PFSK-1 (cell line): ENCODE results near the gene DPY19L3.

Experiments used
- FOXP2 ChIP-seq: optimal IDR thresholded peaks from 2 replicates; pipeline ENCODE3; 2011; ENCODE audit warnings: borderline replicate concordance, control low read depth, inconsistent platforms; ENCODE audit not compliant: insufficient read depth; ENCODE audit errors: extremely low read length, extremely low read depth
- POLR2AphosphoS5 ChIP-seq: IDR thresholded peaks from 2 replicates; pipeline ENCODE4 v1.6.1; 2012; ENCODE audit warnings: low read depth, mild to moderate bottlenecking, control low read depth, low read length, moderate library complexity
- SIN3A ChIP-seq: IDR thresholded peaks from 2 replicates; pipeline ENCODE4 v1.6.1; 2012; ENCODE audit warnings: mild to moderate bottlenecking, low read length, moderate library complexity, borderline replicate concordance; ENCODE audit not compliant: insufficient read depth
- TAF1 ChIP-seq: IDR thresholded peaks from 2 replicates; pipeline ENCODE4 v1.6.1; 2012; ENCODE audit warnings: low read length, control low read depth, borderline replicate concordance; ENCODE audit not compliant: insufficient read depth
- TF ChIP-seq, protein P1 (sequence below), 2 experiments: IDR thresholded peaks; 2 replicates each; pipeline versions ENCODE4 v1.6.1 to v1.8.0; 2011 to 2012; ENCODE audit warnings: low read depth in 2 of 2, low read length in 2 of 2, control low read depth in 1 of 2, inconsistent platforms in 1 of 2, mild to moderate bottlenecking in 1 of 2, moderate library complexity in 1 of 2; ENCODE audit not compliant: insufficient read depth in 1 of 2

Gene DPY19L3

DNA sequence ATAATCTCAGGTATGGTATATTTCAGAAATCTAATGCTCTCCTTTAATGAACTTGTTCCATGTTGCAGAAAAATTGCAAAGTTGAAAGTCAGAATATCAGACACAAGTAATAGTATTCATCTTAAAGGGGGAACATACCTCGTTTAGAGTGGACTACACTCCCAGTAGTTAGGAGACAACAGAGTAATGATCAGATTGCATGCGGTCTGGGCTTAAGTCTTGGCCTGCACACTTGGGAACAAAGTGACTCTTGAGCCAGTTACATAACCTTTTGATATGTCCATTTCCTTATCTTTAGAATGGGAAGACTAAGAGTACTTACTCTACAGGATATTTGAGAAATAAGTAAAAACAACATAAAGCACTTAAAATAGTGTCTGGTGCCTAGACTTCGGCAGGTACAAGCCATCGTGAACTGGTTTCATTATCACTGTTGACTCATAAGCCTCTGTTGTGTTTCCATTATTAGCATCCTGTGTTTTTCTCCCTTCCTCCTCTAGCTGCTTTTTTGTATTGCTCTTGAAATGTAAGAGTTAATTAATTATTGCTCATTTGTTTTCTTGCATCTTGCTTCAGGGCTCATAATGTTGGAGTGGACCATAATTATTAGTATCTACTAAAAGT, 53.0 kb downstream of the DPY19L3 start:
- TF ChIP-seq SIN3A, result no peak
- TF ChIP-seq FOXP2, result no peak
- no peak for TF ChIP-seq POLR2AphosphoS5
- TF ChIP-seq TAF1, result no peak
- TF ChIP-seq, protein P1, sequence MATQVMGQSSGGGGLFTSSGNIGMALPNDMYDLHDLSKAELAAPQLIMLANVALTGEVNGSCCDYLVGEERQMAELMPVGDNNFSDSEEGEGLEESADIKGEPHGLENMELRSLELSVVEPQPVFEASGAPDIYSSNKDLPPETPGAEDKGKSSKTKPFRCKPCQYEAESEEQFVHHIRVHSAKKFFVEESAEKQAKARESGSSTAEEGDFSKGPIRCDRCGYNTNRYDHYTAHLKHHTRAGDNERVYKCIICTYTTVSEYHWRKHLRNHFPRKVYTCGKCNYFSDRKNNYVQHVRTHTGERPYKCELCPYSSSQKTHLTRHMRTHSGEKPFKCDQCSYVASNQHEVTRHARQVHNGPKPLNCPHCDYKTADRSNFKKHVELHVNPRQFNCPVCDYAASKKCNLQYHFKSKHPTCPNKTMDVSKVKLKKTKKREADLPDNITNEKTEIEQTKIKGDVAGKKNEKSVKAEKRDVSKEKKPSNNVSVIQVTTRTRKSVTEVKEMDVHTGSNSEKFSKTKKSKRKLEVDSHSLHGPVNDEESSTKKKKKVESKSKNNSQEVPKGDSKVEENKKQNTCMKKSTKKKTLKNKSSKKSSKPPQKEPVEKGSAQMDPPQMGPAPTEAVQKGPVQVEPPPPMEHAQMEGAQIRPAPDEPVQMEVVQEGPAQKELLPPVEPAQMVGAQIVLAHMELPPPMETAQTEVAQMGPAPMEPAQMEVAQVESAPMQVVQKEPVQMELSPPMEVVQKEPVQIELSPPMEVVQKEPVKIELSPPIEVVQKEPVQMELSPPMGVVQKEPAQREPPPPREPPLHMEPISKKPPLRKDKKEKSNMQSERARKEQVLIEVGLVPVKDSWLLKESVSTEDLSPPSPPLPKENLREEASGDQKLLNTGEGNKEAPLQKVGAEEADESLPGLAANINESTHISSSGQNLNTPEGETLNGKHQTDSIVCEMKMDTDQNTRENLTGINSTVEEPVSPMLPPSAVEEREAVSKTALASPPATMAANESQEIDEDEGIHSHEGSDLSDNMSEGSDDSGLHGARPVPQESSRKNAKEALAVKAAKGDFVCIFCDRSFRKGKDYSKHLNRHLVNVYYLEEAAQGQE (IDR thresholded peaks at IDR 0.05; ENCODE audit: insufficient read depth in 1 of 2, low read depth in 2 of 2, low read length in 2 of 2), result no peak

DNA sequence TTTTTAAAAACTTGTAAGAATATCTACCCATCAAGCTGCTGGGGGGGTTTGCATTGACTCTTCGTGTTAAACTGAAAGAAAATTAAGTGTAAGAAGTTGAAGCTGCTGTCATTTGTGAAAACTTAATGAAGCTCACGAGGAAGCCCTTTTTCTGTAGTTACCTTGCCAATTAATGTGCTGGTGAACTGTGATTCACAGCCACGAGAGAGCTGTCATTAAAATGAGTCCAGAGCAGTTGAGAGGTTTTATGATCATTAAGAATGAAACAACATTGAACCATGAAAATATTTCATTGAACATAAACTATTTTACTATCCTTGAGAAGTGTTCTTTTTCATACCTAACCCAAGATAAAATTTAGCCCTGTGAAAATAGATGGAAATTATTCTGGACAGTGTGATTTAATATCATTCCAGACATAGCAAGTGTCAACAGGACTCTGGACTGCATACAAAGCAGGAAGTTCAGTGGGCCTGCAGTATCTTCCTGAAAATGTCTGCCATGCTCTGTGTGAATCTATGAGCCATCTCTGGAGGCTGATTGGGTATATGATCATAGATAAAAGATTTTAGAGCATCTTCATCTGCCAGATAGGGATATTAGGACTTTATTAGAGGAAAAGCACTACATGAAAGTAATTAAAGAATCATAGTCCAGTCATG, 53.8 kb downstream of the DPY19L3 start:
- TF ChIP-seq TAF1 (no peak), POLR2AphosphoS5 (no peak), SIN3A (no peak), FOXP2 (no peak)
- TF ChIP-seq, protein P1 (IDR thresholded peaks at IDR 0.05; ENCODE audit: insufficient read depth in 1 of 2, low read depth in 2 of 2, low read length in 2 of 2), result no peak

GRCh38 chr19:32460476-32460875, 54.9 kb downstream of the DPY19L3 start:
- no peak for TF ChIP-seq POLR2AphosphoS5
- no peak for TF ChIP-seq SIN3A
- TF ChIP-seq, protein P1 (IDR thresholded peaks at IDR 0.05; ENCODE audit: insufficient read depth in 1 of 2, low read depth in 2 of 2, low read length in 2 of 2), result no peak
- no peak for TF ChIP-seq TAF1
- no peak for TF ChIP-seq FOXP2

GRCh38 chr19:32464279-32464678, 58.7 kb downstream of the DPY19L3 start:
- TF ChIP-seq, protein P1 (IDR thresholded peaks at IDR 0.05; ENCODE audit: insufficient read depth in 1 of 2, low read depth in 2 of 2, low read length in 2 of 2), result no peak
- no peak for TF ChIP-seq TAF1
- TF ChIP-seq SIN3A, result no peak
- no peak for TF ChIP-seq FOXP2
- no peak for TF ChIP-seq POLR2AphosphoS5
